RPMI8226 (cell line): Measurements from ENCODE around the gene RASSF3.
"Not testable (repeated sequence)": the region's sequence is repeated elsewhere in the genome, so short reads cannot be mapped to it uniquely, and the experiment has no call there.

Experiments
- DNase-seq: peaks from one replicate; pipeline ENCODE4 v3.0.0-alpha.2; 2015

The RASSF3 gene

GRCh38 chr12:64598831-64599230 lies 11.5 kb upstream of the RASSF3 start:
- no peak for DNase-seq

- DNase-seq, result no peak
Measured at GRCh38 chr12:64600164-64600561, 10.1 kb upstream of the RASSF3 start.

- DNase-seq, result no peak
Measured at GRCh38 chr12:64603183-64603841, 7.0 kb upstream of the RASSF3 start.

GRCh38 chr12:64608901-64609535 lies 1.3 kb upstream of the RASSF3 start:
- DNase-seq, result peak; percentile 53

GRCh38 chr12:64609536-64610078 lies 688 bp upstream of the RASSF3 start:
- DNase-seq, result peak; percentile 46

- DNase-seq, result peak; percentile 71
Measured at GRCh38 chr12:64610660-64611340, 505 bp downstream of the RASSF3 start.

- peak; percentile 36 for DNase-seq
Measured at GRCh38 chr12:64611341-64612284, 1.3 kb downstream of the RASSF3 start.

GRCh38 chr12:64612843-64613242 lies 2.5 kb downstream of the RASSF3 start:
- no peak for DNase-seq

- not testable (repeated sequence) for DNase-seq
Measured at GRCh38 chr12:64613775-64614398, 3.6 kb downstream of the RASSF3 start.

- no peak for DNase-seq
Measured at GRCh38 chr12:64616201-64616600, 5.9 kb downstream of the RASSF3 start.

GRCh38 chr12:64618953-64619590 lies 8.8 kb downstream of the RASSF3 start:
- peak; percentile 78 for DNase-seq

- DNase-seq, result peak; percentile 30
Measured at GRCh38 chr12:64621257-64621942, 11.1 kb downstream of the RASSF3 start.

- DNase-seq, result no peak
Measured at GRCh38 chr12:64624035-64624434, 13.7 kb downstream of the RASSF3 start.

- DNase-seq, result no peak
Measured at GRCh38 chr12:64625243-64626077, 15.2 kb downstream of the RASSF3 start.

- DNase-seq, result not testable (repeated sequence)
Measured at GRCh38 chr12:64626588-64626987, 16.3 kb downstream of the RASSF3 start.

- DNase-seq, result no peak
Measured at GRCh38 chr12:64627771-64628170, 17.5 kb downstream of the RASSF3 start.

- no peak for DNase-seq
Measured at GRCh38 chr12:64631197-64631596, 20.9 kb downstream of the RASSF3 start.

- DNase-seq, result no peak
Measured at GRCh38 chr12:64633011-64633939, 23.0 kb downstream of the RASSF3 start.

- DNase-seq, result no peak
Measured at GRCh38 chr12:64633940-64634337, 23.6 kb downstream of the RASSF3 start.
